Dedifferentiated amniotic fluid mesenchymal stem cell (primary cell): ENCODE measurements around the gene GRM7.
"Not testable (repeated sequence)": the region's sequence is repeated elsewhere in the genome, so short reads cannot be mapped to it uniquely, and the experiment has no call there.

Experiments used
- DNase-seq: peaks from one replicate; pipeline ENCODE4 v3.0.0-alpha.2; 2016; ENCODE audit errors: extremely low spot score

The GRM7 gene

DNA sequence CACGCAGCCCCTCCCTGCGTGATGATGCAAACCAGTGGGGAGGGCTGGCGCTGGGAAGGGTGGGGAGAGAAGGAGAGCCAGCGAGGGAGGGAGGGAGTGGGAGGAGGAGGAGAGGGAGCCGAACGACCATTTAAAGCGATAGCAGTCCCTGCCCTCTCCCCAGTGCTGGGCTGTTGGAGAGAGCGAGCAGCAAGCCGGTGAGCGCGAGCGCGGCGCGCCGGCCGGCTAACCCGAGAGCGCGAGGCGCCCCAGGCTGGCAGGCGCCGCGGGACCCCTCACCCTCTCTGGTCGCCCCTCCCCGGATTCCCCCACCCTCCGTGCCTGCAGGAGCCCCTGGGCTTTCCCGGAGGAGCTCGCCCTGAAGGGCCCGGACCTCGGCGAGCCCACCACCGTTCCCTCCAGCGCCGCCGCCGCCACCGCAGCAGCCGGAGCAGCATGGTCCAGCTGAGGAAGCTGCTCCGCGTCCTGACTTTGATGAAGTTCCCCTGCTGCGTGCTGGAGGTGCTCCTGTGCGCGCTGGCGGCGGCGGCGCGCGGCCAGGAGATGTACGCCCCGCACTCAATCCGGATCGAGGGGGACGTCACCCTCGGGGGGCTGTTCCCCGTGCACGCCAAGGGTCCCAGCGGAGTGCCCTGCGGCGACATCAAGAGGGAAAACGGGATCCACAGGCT, at the start of gene GRM7:
Gene GRM7, plus strand, starts transcription at position 162 of the 671 bp plus-strand sequence.
- DNase-seq, result no peak

- DNase-seq, result no peak
Observed at GRCh38 chr3:6821411-6821810, 39.5 kb upstream of the GRM7 start.

DNA sequence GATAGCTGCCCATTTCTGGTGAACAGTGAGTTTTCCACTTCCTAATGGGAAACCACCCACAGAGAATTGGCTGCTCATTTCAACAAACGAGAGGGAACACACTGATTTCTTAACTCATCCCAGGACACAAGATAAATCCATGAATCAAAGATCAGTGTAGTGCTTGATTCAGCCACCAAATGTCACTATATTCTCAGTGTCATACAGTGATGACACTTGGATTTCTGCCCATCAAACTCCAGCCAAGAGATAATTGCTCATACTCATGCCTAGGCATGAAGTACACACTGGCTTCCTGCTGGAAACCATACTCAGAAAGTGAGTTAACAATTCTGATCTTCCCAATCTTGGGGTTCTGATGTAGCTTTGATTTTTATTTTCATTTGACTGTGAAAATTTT, 35.4 kb upstream of the GRM7 start:
- DNase-seq, result no peak

- DNase-seq, result no peak
Observed at GRCh38 chr3:6827453-6827852, 33.5 kb upstream of the GRM7 start.

GRCh38 chr3:6844723-6845122, 16.2 kb upstream of the GRM7 start:
- DNase-seq, result no peak

DNA sequence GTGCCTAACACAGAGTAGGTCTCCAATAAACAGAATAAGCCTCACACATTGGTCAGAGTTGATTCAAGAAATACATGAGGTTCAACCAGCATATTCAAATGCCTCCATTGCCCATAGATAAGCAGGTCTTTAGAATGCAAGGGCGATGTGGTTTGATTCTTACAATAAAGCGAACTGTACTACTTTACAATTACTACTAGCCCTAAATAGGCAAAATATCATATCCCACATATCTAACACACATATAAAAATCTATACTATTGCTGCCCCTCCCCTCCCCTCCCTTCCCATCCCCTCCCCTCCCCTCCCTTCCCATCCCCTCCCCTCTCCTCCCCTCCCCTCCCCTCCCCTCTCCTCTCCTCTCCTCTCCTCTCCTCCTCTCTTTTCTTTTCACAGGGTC, 6.7 kb upstream of the GRM7 start:
- no peak for DNase-seq

DNA sequence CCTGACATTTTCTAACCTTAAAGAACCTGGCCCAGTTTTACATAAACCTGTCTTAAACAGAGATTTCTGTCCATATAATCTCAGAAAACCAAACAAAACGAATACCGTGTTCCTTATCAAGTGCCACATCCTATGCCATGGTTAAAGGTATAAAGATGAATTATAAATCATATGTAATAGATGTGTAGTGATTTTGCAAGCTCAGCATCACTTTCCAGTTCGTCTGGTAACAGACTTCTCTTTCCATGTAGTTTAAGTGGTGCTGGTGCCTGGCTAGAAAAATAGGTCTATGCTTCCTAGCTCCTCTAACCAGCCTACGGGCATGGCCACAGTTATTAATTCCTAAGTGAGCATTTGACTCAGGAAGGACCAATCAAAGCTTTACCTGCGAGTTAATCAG, 3.4 kb upstream of the GRM7 start:
- DNase-seq, result no peak

- DNase-seq, result no peak
Observed at GRCh38 chr3:6860149-6860953, 564 bp upstream of the GRM7 start.

DNA sequence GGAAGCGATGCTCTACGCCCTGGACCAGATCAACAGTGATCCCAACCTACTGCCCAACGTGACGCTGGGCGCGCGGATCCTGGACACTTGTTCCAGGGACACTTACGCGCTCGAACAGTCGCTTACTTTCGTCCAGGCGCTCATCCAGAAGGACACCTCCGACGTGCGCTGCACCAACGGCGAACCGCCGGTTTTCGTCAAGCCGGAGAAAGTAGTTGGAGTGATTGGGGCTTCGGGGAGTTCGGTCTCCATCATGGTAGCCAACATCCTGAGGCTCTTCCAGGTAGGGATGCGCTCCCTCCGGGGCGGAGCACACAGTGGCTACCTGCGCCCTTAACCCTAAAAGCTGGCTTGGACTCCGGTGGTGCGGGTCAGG, 698 bp downstream of the GRM7 start:
- DNase-seq, result no peak

GRCh38 chr3:6862041-6862879, 1.3 kb downstream of the GRM7 start:
- no peak for DNase-seq

DNA sequence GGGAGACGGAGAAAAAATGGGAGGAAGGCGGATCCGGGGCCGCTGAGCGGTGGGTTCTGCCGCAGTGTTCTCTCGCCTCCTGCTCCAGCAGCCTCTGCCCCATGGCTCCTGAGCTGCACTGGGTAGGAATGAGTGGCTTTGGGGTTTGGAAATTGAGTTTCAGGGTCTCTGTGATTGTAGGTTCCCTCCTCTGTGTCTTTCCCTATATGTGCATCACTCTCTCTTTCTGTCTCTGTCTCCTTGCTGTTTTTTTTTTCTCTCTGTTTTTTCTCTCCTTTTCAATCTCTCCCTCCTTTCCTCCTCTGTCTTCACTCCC, 1.9 kb downstream of the GRM7 start:
- DNase-seq, result no peak

DNA sequence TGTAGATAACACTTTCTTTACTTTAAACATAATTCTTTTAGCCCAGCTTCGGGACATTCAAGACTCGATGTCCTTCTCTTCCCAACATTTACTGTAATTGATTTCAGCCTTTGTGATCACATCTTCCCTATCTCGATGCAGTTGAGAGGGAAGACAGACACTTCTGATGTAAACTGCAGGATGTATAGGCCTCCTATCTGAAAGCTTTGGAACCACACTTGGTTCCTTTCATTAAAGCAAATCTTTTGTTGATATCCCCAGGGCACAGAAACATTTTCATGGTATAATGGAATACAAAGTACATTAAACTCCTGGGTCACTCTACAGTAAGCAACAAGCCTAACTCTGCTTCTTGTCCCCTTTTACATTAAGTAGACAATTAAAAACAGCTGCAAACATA, 6.4 kb downstream of the GRM7 start:
- DNase-seq, result no peak

- no peak for DNase-seq
Observed at GRCh38 chr3:6878731-6879130, 17.8 kb downstream of the GRM7 start.

DNA sequence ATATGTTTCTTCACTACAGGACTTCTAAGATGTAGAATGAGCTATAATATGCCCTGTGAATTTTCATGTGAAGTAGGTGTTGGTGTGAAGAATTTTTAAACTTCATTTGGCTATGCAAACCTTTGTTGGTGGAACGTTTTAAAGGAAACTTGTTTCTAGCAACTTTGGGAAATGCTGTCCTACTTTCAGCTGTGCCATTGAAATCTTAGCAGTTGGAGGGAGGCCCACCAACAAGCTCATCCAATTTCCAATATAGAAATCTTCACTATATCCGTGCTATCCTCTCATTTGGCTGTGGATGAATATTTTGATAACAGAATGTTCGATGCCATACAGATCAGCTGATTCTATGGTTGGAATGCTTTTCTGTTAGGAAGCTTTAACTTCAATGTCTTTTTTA, 51.3 kb downstream of the GRM7 start:
- DNase-seq, result no peak

DNA sequence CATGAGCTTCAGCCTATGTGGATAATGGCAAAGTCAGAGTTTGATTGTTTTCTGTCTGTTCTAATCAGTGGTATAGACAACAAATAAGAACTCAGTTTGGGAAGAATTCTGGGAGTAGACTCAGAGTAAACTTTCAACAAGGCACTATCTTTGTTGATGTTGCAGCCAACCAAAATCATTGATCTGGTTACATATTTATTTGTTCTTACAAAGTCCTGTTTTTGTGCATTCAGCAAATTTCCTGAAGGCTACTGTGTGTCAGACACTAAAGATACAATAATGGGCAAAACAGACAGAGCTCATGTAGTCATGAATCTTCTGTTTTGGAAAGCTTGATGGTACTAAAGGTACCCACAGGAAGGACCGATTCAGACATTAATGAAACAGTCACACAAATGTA, 55.0 kb downstream of the GRM7 start:
- DNase-seq, result no peak

GRCh38 chr3:6921066-6921465, 60.2 kb downstream of the GRM7 start:
- DNase-seq, result no peak

- DNase-seq, result no peak
Observed at GRCh38 chr3:6921876-6922275, 61.0 kb downstream of the GRM7 start.

DNA sequence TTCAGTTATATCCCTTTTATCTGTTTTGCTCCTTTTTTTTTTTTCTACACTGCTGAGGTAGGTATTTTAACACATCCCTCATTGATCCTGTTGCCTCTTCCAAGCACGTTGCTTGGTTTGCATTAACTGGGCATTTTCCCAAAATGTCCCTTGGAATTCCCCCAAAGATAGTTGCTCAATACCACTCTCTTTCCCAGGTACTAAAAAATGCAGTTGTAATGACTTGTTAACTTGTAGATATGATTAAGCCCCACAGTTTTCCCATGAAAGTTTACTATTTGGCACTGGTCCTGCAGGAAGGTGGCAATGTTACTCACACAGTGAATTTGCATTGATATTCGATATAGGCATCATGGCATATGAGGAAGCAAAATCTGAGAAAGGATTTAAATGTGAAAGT, 67.1 kb downstream of the GRM7 start:
- no peak for DNase-seq

DNA sequence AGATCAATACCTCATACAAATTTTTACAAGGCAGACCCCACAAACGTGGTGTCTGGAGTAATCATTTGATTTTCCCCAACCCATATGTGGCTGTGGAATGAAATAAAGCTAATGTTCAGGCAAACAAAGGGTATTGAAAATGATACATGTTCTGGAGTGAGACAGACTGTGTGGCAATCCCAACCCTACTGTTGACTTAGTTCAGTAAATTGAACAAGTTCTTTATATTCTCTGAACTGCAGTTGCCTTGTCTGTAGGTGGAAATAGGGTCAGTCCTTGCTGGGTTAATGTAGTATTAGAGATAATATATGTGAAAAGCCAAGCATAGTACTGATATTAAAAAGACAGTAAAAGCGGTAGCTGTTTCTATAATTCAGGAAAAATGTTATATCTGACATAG, 69.0 kb downstream of the GRM7 start:
- DNase-seq, result no peak

DNA sequence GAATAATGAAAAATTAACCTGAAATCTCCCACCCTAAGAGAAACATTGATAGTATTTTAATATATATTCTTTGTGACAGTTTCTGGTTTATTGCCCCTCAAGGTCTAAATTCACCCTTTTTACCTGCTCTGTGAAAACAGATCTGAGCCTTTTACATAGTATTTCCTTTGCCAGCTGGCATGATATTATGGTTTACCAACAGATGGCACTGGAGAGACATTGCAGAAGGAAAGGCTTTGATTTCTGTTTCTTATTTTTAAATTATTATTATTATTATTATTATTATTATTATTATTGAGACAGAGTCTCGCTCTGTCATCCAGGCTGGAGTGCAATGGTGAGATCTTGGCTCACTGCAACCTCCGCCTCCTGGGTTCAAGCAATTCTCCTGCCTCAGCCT, 74.5 kb downstream of the GRM7 start:
- not testable (repeated sequence) for DNase-seq

DNA sequence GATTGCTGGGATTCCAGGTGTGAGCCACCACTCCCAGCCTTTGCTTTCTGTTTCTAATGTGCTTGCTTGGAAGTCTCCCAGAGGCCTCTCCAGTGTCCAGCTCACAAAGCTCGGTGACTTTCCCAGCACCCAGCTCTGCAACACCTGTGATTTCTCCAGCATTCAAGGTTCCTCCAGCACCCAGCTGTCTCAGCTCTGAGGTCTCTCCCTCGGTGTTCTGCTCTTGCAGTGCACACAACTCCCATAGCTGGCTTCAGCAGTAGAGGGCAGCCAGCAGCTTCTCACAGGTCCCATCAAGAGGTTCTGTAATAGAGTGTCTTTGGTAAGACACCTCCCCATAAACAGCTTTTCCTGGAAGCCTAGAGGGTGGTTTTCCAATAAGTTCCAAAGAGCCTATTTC, 75.1 kb downstream of the GRM7 start:
- DNase-seq, result no peak

DNA sequence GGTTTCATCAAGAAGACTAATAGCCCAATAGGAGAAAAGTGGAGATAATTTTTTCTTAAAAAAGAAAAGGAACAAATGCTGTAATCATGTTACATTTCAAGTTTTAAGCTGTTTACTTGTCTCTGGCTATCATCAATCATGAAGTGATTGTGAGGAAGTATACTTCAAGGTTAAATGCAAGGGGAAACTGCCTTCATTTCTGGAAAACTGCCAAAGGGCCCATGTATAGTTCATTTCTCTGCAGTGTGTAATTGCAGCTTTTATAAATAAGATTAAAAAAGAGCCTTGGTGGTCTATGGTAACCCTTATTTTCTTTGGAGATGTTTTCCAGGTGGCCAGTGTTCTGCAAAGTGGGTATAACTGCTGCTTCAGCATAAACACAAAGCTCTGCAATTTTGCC, 101.9 kb downstream of the GRM7 start:
- no peak for DNase-seq

DNA sequence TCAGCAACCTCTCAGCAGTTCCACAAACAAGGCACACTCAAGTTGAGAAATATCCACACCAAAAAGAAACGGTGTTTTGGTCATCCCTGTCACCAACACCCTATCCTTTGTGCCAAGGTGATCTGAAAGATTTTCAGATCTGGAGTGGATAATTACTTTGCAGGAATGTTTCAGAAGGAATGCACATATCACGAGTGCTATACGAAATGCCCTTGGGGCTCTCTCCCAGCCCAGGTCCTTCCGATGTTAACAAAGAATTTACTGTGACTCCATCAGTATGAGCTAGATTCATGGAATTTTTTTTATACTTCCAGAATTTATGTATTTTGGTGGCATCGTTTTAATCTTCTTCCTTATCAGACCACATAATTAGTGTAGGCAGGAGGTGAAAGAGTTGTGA, 105.0 kb downstream of the GRM7 start:
- no peak for DNase-seq
